HepG2 (cell line): ENCODE data around the gene INTS15. TPM values are rescaled to one million over a fixed set of nuclear protein-coding genes. Genes with fewer than 3 reads are reported as not detected.

ENCODE experiments used
- AGO2 ChIP-seq: fragments of 200-400 bp; formaldehyde crosslinking; optimal IDR thresholded peaks from 2 replicates; pipeline ENCODE3; 2017; ENCODE audit warnings: mild to moderate bottlenecking, low read depth, low read length, moderate library complexity
- ATF7-NPFF ChIP-seq: sonication (generic); formaldehyde crosslinking; IDR thresholded peaks from 2 replicates; pipeline ENCODE4 v1.8.1; 2023; ENCODE audit warnings: mild to moderate bottlenecking, low read depth, missing genetic modification reagents, moderate library complexity
- CEBPB ChIP-seq: IDR thresholded peaks from 2 replicates; pipeline ENCODE4 v1.6.1; 2011; ENCODE audit warnings: low read depth, low read length, improper control_type of control experiment, borderline replicate concordance
- CHD2 ChIP-seq: IDR thresholded peaks from 2 replicates; pipeline ENCODE4 v1.6.1; 2011; ENCODE audit warnings: low read depth, low read length, improper control_type of control experiment
- ELF1 ChIP-seq: sonication (generic); formaldehyde crosslinking; IDR thresholded peaks from 2 replicates; pipeline ENCODE4 v1.4.0; 2020; ENCODE audit warnings: missing genetic modification reagents
- ELF4 ChIP-seq: sonication (generic); formaldehyde crosslinking; IDR thresholded peaks from 2 replicates; pipeline ENCODE4 v1.5.0; 2020; ENCODE audit warnings: missing genetic modification reagents, mild to moderate bottlenecking, moderate library complexity, borderline replicate concordance
- FOXK2 ChIP-seq: fragments of 450-650 bp; IDR thresholded peaks from 2 replicates; pipeline ENCODE4 v1.6.1; 2016
- GABPA ChIP-seq, 2 experiments: IDR thresholded peaks; 2 replicates each; pipeline ENCODE4 v1.6.1; 2011 to 2016; ENCODE audit warnings: low read depth in 2 of 2, low read length in 1 of 2, missing biosample characterization in 1 of 2, missing genetic modification characterization in 1 of 2
- GABPB1 ChIP-seq: IDR thresholded peaks from 2 replicates; pipeline ENCODE4 v1.6.1; 2016; ENCODE audit warnings: mild to moderate bottlenecking, missing genetic modification reagents, moderate library complexity, missing compliant biosample characterization
- HMG20B ChIP-seq: conservative IDR thresholded peaks from 2 replicates; pipeline ENCODE4 v1.6.1; 2016; ENCODE audit warnings: missing genetic modification reagents, missing compliant biosample characterization
- JARID2 ChIP-seq: sonication (generic); formaldehyde crosslinking; IDR thresholded peaks from 2 replicates; pipeline ENCODE4 v1.8.1; 2023; ENCODE audit warnings: missing genetic modification reagents, inconsistent platforms; ENCODE audit not compliant: insufficient replicate concordance
- LCORL ChIP-seq, 2 experiments: fragments of 450-650 bp in 1 of 2; sonication (generic) in 1 of 2; formaldehyde crosslinking in 1 of 2; IDR thresholded peaks; 2 replicates each; pipeline versions ENCODE4 v1.5.0 to v1.6.1; 2017 to 2020; ENCODE audit warnings: antibody characterized with exemption in 1 of 2, missing genetic modification reagents in 1 of 2
- NFYB ChIP-seq: sonication (generic); formaldehyde crosslinking; IDR thresholded peaks from 2 replicates; pipeline ENCODE4 v1.4.0; 2020; ENCODE audit warnings: missing genetic modification reagents
- POGZ ChIP-seq: sonication (generic); formaldehyde crosslinking; IDR thresholded peaks from 2 replicates; pipeline ENCODE4 v1.4.0; 2020; ENCODE audit warnings: mild to moderate bottlenecking, missing genetic modification reagents
- POLR2AphosphoS2 ChIP-seq: IDR thresholded peaks from 2 replicates; pipeline ENCODE4 v1.6.1; 2011; ENCODE audit warnings: low read depth, low read length, improper control_type of control experiment
- PPARG ChIP-seq: conservative IDR thresholded peaks from 2 replicates; pipeline ENCODE4 v1.6.1; 2016; ENCODE audit warnings: missing biosample characterization, missing genetic modification reagents
- RCOR2 ChIP-seq: IDR thresholded peaks from 2 replicates; pipeline ENCODE4 v1.6.1; 2016; ENCODE audit warnings: missing biosample characterization, missing genetic modification reagents
- SIX1 ChIP-seq: sonication (generic); formaldehyde crosslinking; IDR thresholded peaks from 2 replicates; pipeline ENCODE4 v1.4.0; 2020; ENCODE audit warnings: missing genetic modification reagents, borderline replicate concordance
- ZFP37 ChIP-seq: sonication (generic); formaldehyde crosslinking; IDR thresholded peaks from 2 replicates; pipeline ENCODE4 v1.4.0; 2020; ENCODE audit warnings: missing genetic modification reagents, borderline replicate concordance
- ZNF143 ChIP-seq: sonication (generic); formaldehyde crosslinking; IDR thresholded peaks from 2 replicates; pipeline ENCODE4 v1.4.0; 2020; ENCODE audit warnings: missing genetic modification reagents
- ZNF34 ChIP-seq: sonication (generic); formaldehyde crosslinking; IDR thresholded peaks from 2 replicates; pipeline ENCODE4 v1.4.0; 2020; ENCODE audit warnings: mild to moderate bottlenecking, missing genetic modification reagents, borderline replicate concordance
- ZNF484 ChIP-seq: sonication (generic); formaldehyde crosslinking; IDR thresholded peaks from 2 replicates; pipeline ENCODE4 v1.5.1; 2020; ENCODE audit warnings: mild to moderate bottlenecking, low read depth, missing genetic modification reagents, borderline replicate concordance
- ZNF605 ChIP-seq: sonication (generic); formaldehyde crosslinking; IDR thresholded peaks from 2 replicates; pipeline ENCODE4 v1.8.0; 2022; ENCODE audit warnings: mild to moderate bottlenecking, missing genetic modification reagents
- ZSCAN22 ChIP-seq: sonication (generic); formaldehyde crosslinking; IDR thresholded peaks from 2 replicates; pipeline ENCODE4 v1.4.0; 2020; ENCODE audit warnings: mild to moderate bottlenecking, missing genetic modification reagents
- ZSCAN29 ChIP-seq: sonication (generic); formaldehyde crosslinking; conservative IDR thresholded peaks from 2 replicates; pipeline ENCODE4 v1.4.0; 2020; ENCODE audit warnings: mild to moderate bottlenecking, missing genetic modification reagents
- polyA plus RNA-seq, 8 experiments: library from polyadenylated mRNA; depleted of rRNA in 3 of 8; stranded (reverse) in 7 of 8; unstranded in 1 of 8; fragments of >200 nt; fragmentation: Illumina TruSeq in 4 of 8; extraction: Trizol in 4 of 8; gene quantifications; 2 replicates each; pipeline versions ENCODE4 v1.2.1 to v1.2.3, GENCODE V29; 2011 to 2016; ENCODE audit warnings: low read depth in 4 of 8, missing spikeins in 1 of 8, mixed read lengths in 1 of 8; ENCODE audit not compliant: insufficient read depth in 1 of 8
- total RNA-seq, 5 experiments: library from RNA; depleted of rRNA; stranded (reverse); fragments of >200 nt; fragmentation: Illumina TruSeq; extraction: Trizol; gene quantifications; 2 replicates each; pipeline ENCODE4 v1.2.3, GENCODE V29; 2016; ENCODE audit warnings: low read depth in 1 of 5
- TF ChIP-seq, protein P1 (sequence below): sonication (generic); formaldehyde crosslinking; IDR thresholded peaks from 2 replicates; pipeline ENCODE4 v1.5.0; 2020; ENCODE audit warnings: missing genetic modification reagents
- TF ChIP-seq, protein P2 (sequence below): sonication (generic); formaldehyde crosslinking; IDR thresholded peaks from 2 replicates; pipeline ENCODE4 v1.4.0; 2020; ENCODE audit warnings: missing genetic modification reagents, borderline replicate concordance

Gene INTS15
- total and polyA plus RNA-seq, 2 of the 13 experiments (the other 11 are each of a cell fraction or from before 2014, with no cell fraction given) = 16.3 to 25.7 TPM

DNA sequence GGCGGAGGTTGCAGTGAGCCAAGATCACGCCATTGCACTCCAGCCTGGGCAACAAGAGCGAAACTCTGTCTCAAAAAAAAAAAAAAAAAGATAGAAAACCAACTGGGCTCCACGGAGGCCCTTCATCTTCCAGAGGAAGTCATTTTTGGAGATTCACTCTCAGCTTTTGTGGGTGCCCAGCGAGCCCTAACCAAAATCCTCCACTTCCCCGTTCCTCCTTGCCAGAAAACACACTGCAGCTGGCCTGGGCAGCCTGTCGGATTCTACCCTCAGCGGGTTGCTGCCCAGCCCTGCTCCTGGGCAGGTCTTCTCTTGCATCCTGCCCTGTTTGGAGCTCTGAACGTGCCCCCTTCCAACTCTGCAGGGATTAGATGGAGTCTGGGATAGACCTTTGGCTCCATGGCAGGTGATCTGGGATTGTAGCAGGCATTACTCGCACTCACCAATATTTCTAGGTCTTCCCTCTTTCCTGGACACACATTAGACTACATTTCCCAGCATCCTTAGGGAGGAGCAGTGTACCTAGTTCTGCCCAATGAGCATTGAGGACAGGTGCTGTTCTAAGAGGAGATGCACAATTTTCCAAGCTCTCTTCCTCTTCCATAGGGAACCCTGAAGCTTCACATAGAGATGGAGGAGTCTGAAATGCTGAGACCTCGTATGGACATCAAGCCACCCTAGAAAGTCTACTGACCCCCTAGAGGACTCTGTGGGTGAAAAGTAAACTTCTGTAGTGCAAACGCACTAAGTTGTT is 43.1 kb upstream of the INTS15 start (continued):
- TF ChIP-seq POGZ (CRISPR knock-in tag) (no peak), CHD2 (no peak), NFYB (peak; percentile 61), ZSCAN29 (CRISPR knock-in tag) (no peak), CEBPB (no peak), ELF4 (CRISPR knock-in tag) (no peak), POLR2AphosphoS2 (no peak), LCORL (IDR thresholded peaks at IDR 0.05) (no peak), LCORL (CRISPR knock-in tag; IDR thresholded peaks at IDR 0.05) (no peak), AGO2 (no peak), ZNF605 (CRISPR knock-in tag) (no peak), HMG20B (CRISPR knock-in tag) (no peak), RCOR2 (CRISPR knock-in tag) (no peak), ELF1 (no peak), ZFP37 (no peak), ZNF143 (CRISPR knock-in tag) (peak; percentile 87), GABPB1 (CRISPR knock-in tag) (peak; percentile 35; the same call in 1 of the 2 replicates), ZNF34 (CRISPR knock-in tag) (no peak), ATF7-NPFF (CRISPR knock-in tag) (no peak), ZNF484 (no peak), SIX1 (CRISPR knock-in tag) (no peak), PPARG (CRISPR knock-in tag) (no peak), GABPA (IDR thresholded peaks at IDR 0.05; ENCODE audit: low read depth, low read length) (no peak), GABPA (CRISPR knock-in tag; IDR thresholded peaks at IDR 0.05; ENCODE audit: low read depth) (peak; percentile 57), ZSCAN22 (CRISPR knock-in tag) (no peak), JARID2 (CRISPR knock-in tag) (no peak), FOXK2 (no peak)
- TF ChIP-seq, protein P1, sequence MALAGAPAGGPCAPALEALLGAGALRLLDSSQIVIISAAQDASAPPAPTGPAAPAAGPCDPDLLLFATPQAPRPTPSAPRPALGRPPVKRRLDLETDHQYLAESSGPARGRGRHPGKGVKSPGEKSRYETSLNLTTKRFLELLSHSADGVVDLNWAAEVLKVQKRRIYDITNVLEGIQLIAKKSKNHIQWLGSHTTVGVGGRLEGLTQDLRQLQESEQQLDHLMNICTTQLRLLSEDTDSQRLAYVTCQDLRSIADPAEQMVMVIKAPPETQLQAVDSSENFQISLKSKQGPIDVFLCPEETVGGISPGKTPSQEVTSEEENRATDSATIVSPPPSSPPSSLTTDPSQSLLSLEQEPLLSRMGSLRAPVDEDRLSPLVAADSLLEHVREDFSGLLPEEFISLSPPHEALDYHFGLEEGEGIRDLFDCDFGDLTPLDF = no peak
- TF ChIP-seq, protein P2, sequence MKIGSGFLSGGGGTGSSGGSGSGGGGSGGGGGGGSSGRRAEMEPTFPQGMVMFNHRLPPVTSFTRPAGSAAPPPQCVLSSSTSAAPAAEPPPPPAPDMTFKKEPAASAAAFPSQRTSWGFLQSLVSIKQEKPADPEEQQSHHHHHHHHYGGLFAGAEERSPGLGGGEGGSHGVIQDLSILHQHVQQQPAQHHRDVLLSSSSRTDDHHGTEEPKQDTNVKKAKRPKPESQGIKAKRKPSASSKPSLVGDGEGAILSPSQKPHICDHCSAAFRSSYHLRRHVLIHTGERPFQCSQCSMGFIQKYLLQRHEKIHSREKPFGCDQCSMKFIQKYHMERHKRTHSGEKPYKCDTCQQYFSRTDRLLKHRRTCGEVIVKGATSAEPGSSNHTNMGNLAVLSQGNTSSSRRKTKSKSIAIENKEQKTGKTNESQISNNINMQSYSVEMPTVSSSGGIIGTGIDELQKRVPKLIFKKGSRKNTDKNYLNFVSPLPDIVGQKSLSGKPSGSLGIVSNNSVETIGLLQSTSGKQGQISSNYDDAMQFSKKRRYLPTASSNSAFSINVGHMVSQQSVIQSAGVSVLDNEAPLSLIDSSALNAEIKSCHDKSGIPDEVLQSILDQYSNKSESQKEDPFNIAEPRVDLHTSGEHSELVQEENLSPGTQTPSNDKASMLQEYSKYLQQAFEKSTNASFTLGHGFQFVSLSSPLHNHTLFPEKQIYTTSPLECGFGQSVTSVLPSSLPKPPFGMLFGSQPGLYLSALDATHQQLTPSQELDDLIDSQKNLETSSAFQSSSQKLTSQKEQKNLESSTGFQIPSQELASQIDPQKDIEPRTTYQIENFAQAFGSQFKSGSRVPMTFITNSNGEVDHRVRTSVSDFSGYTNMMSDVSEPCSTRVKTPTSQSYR = no peak
